GM21515 (cell line): ENCODE measurements around the gene FXYD2.

ENCODE experiments used
- ATAC-seq: cut with Tn5 transposase; IDR thresholded peaks from one replicate; pipeline ENCODE4 v1.9.1; 2021; ENCODE audit not compliant: unreplicated experiment

Gene FXYD2

GRCh38 chr11:117770061-117770460 lies 54.5 kb downstream of the FXYD2 start:
- no peak for ATAC-seq
